Endometrial microvascular endothelial cells (primary cell): ENCODE measurements around the gene ANO3. TPM values are rescaled to one million over a fixed set of nuclear protein-coding genes. Genes with fewer than 3 reads are reported as not detected.
"Not testable (repeated sequence)": the region's sequence is repeated elsewhere in the genome, so short reads cannot be mapped to it uniquely, and the experiment has no call there.

ENCODE experiments used
- in situ Hi-C: cut with HindIII; loops from 2 replicates; pipeline ENCODE4 v1.10.0; 2017; ENCODE audit warnings: low sequenced_read_pairs, low pct_unique_long_range_greater_than_20kb; ENCODE audit errors: inconsistent ontology term
- total RNA-seq: library from RNA; depleted of rRNA; stranded (reverse); fragments of >200 nt; gene quantifications from one replicate; pipeline ENCODE4 v1.2.3, GENCODE V29; 2015; ENCODE audit errors: inconsistent ontology term

The ANO3 gene
- total RNA-seq, 1 donor from 2014 or later: not detected

GRCh38 chr11:26554455-26554854 lies 222.5 kb downstream of the ANO3 start:
- in situ Hi-C loops: no loop called here

DNA sequence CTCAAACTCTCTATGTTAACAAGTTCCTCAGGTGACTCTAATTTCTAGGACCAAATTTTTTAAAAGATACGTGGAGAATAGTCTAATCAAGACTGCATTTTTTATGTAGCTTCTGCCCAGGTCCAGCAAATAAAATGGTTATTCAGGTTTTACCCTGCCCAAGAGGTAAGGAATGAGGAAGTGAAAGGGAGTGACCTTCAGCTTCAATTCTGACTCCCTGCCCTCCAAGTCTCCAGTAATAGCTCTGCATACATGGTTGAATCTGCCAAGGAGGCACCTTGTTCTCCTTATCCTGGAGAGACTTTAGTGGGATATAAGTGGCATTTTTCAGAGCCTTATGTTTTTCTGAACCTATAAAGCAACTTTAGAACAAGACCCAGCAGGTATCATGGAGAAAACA lies 224.7 kb downstream of the ANO3 start:
- in situ Hi-C loops: no loop called here

DNA sequence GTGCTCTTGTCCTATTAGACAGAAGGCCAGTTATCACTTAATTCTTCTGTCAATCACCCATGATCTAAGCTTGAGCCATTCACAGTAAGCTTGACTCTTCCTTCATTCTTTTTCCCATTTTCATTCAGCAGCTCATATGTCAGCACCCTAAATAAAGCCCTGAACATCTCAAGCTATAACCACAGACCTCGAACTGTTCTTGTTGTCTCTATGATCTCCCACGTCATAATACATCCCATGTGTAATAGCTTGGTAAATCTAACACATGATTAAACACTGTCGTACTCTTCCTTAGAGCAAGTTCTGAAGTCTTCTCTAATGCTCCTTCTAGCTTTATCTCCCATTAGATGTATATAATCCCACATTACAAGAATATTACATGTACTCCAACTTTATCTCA lies 225.7 kb downstream of the ANO3 start:
- in situ Hi-C loops: no loop called here

- in situ Hi-C loops: no loop called here
These were observed 226.3 kb downstream of the ANO3 start for GRCh38 chr11:26558190-26558589.

- in situ Hi-C loops: no loop called here
These were observed 237.7 kb downstream of the ANO3 start for GRCh38 chr11:26569646-26570045.

- in situ Hi-C loops: no loop called here
These were observed 240.1 kb downstream of the ANO3 start, which contains the start of gene MUC15 for GRCh38 chr11:26571861-26572654. TSS of gene MUC15 (minus strand) at chr11:26572263. CDS start at chr11:26567094, 5,169 bp downstream.

GRCh38 chr11:26572770-26573402 lies 241.0 kb downstream of the ANO3 start:
- in situ Hi-C loops: no loop called here

DNA sequence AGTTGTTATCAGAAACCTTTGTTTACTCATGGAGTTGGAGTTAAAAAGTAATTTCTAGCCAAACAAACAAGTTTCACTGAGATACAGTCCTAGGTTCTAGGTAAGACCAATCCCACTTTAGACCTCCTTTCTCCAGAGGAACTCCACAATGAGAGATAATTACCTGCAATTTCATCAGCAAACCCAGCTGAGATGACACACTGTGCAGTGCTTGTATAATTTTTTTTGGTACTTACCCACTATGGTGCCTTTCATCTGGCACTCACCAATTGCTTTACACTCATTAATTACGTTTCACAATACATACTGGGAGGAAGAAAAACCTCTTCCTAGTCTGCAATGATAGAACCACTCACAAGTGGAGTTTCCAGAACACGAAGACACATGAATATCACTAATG lies 242.0 kb downstream of the ANO3 start:
- in situ Hi-C loops: no loop called here

DNA sequence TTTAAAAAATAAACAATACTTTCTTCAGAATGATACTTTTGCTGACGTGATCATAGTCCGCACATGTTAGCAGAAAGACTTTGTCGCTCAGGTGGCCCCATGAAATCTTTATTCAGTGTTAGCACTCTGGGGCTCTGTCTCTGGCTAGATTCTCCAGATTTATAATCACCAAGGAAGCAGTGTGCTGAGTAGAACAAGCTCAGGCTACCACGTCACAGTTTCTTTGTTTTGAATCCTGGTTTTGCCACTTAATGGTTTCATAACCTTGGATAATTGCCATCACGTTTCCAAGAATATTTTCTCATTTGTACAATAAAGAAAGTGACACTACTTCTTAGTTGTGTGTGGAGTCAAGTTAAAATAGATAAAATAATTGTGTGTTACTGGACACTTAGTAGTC lies 244.0 kb downstream of the ANO3 start:
- in situ Hi-C loops: no loop called here

DNA sequence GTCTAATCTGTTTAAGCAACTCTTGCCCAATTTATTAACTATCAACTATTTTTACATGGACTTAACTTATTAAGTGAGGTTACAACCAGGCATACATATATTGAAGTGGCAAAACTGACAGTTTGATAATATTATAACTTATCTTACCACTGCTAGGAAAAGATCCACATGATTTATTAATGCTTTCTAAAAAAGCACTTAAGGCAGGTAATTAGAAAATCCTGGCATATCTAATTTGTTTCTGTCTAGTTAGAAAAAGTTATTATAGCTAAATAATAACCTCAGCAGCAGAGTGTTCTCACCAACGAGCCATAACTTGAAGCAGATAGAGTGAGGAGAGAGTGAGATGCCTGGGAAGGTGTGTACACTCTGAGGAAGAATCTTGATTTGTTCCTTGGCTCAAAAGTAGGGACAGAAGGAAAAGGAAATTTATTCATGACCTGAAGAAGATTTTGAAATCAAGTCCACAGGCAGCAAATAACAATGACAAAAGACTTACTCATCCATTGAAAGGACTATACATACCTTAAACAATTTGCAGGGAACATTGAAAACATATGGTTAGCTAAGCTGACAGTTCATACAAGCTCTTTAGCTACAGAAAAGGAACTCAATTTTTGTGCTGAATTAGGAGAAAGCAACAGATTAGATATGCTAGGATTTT lies 247.2 kb downstream of the ANO3 start:
- in situ Hi-C loops: no loop called here

GRCh38 chr11:26579683-26580082 lies 247.8 kb downstream of the ANO3 start:
- in situ Hi-C loops: no loop called here

- in situ Hi-C loops: no loop called here
These were observed 249.0 kb downstream of the ANO3 start for GRCh38 chr11:26580929-26581328.

- in situ Hi-C loops: no loop called here
These were observed 251.6 kb downstream of the ANO3 start for GRCh38 chr11:26583550-26583949.

DNA sequence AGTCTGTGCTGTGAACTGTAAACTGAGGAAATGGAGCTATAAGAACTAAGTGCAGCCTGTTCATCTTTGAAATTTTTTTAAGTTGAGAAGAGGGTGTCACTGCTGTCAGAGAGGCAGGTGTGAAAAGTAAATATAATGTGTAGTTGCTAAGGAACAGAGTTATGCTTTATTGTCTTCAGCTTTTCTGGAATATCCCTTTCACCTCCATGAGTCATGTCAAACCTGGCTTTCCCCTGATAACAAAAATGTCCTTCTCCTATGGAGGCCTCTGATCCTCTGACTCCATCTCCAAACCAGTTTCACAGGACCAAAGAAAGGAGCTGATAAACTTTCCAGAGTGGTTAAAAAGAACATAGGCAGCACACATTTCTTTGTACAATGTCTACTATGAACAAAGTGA lies 252.9 kb downstream of the ANO3 start:
- in situ Hi-C loops: no loop called here

DNA sequence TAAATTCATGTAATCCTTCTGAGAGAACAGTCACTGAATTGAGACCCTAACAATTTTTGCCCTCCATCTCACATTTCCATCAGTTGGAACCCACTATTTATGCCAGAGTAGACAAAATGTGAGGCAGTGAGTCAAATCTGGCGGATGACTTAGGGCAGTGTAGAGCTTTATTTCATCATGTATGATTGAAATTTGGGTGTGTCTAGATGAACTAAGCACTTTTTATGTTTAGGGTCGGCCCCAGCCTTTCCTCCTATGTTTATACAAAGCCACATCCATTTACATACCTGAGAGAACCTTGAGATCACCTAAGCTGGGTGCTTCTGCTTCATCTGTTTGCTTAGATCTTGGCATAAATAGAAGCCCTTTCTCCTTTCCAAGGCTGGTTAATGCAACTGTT lies 255.1 kb downstream of the ANO3 start:
- in situ Hi-C loops: no loop called here

DNA sequence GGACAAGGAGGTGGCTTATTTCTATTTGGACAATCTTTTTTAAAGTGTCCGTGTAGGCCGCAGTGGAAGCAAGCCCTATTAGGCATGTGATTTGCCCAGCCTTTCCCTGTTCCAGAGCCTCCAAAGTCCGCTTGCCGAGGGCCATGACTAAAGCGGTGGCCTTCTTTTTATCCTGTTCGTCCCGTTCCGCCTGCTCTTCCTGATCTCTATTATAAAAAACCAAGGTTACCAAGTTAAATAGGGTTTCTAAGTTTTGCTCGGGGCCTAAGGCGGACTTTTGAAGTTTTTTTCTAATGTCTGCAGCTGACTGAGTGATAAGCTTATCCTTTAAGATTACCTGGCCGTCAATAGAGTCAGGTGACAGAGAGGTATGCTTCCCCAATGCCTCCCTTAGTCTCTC lies 261.8 kb downstream of the ANO3 start:
- in situ Hi-C loops: no loop called here

DNA sequence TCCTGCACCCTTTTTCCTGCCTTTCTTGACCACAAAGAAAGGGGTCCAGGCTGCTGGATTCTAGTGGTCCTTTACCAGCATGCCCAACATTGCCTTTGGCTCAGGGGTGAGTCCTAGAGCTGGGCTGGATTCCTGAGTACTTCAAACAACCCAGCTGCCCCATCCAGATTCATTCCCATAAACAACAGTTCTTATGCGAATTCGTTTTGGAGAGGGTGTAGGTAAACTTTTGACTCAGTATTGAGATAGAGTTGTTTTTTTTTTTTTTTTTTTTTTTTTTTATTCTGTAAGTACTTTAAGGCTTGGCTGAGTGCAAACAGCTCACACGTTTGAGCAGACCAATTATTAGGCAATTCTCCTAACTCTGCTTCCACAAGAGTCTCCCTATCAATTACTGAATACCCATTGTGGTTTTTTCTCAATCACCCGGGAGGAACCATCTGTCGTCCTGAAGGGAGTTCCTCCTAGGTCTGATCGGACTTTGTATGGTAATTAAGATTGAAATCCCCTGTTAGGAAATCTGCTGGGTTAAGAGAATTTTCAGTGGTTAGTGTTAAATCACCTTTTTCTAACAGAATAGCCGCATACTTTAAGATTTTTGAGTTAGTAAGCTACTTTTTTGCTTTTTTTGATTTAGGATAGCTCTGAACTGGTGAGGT lies 263.4 kb downstream of the ANO3 start:
- in situ Hi-C loops: not testable (repeated sequence)

DNA sequence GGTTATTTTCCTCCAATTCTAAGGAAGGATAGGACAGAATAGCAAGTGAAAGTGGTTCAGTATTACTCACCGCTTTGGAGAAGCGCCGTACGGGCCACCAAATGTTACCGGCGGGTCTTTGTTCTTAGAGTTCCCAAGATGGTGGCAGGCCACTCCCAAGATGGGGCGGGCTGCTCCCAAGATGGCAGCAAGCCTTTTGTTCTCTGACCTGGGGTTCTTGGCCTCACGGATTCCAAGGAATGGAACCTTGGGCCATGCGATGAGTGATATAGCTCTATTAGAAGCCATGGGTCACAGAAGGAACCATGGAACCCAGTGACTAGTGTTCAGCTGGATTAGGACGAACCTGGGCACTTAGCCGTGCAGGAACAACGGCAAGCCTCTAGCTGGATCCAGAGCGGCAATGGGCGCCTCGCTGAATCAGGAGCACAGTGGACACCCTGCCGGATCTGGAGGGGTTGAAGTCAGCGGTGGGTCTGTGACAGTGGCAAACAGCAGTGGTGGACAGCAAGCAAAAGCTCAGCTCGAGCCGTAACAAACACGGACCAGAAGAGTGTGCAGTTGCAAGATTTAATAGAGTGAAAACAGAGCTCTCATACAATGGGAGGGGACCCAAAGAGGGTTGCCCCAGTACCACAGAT lies 265.2 kb downstream of the ANO3 start:
- in situ Hi-C loops: not testable (repeated sequence)

DNA sequence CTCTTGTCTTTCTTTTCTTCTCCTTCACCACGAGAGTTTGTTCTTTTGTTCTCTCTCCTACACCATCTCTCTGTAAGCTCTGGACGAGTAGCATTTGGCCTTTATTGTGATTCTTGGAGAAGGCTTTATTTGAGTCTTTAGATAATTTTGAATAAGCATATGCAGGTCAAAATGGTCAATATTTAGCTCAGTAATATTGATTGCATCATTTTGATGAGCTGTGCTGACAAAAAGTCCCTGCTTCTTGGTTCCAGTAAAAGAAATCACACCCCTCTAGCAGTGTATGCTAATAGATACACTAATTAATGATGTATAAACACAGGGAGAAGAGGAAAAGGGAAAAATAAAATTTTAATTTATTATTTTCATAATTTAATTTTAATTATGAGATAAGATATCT lies 266.0 kb downstream of the ANO3 start:
- in situ Hi-C loops: no loop called here
